Adrenal gland (tissue), 19 donors: ENCODE data around the gene RASGEF1C. TPM values are rescaled to one million over a fixed set of nuclear protein-coding genes. Genes with fewer than 3 reads are reported as not detected.

Experiments
- DNase-seq, 7 donors: peaks; one replicate each; pipeline ENCODE4 v3.0.0-alpha.2; 2019 to 2020
- H3K27ac ChIP-seq, 5 donors: fragments of 200-600 bp; sonication (generic) in 4 of 5; 1 replicate in 3 of 5; 2 replicates in 2 of 5; pipeline versions ENCODE4 v1.5.1 to v1.8.0; 2016 to 2020; ENCODE audit warnings: mild to moderate bottlenecking in 1 of 5
- H3K27me3 ChIP-seq: fragments of 200-600 bp; 2 replicates; pipeline ENCODE4 v1.8.0; 2021
- H3K36me3 ChIP-seq, 2 donors: fragments of 200-600 bp; replicated peaks in 1 of 2; 1 replicate in 1 of 2; 2 replicates in 1 of 2; pipeline versions ENCODE4 v1.5.1 to v1.8.0; 2018 to 2022
- H3K4me1 ChIP-seq, 2 donors: fragments of 200-600 bp; replicated peaks in 1 of 2; 1 replicate in 1 of 2; 2 replicates in 1 of 2; pipeline versions ENCODE4 v1.5.1 to v1.8.0; 2018 to 2021
- H3K4me3 ChIP-seq, 4 donors: fragments of 200-600 bp; sonication (generic) in 3 of 4; one replicate each; pipeline ENCODE4 v1.5.1; 2016 to 2018
- H3K9me3 ChIP-seq, 3 donors: fragments of 200-600 bp; sonication (generic) in 1 of 3; replicated peaks in 1 of 3; 1 replicate in 2 of 3; 2 replicates in 1 of 3; pipeline versions ENCODE4 v1.5.1 to v1.8.0; 2016 to 2021
- POLR2A ChIP-seq, 2 donors: fragments of 450-650 bp; IDR thresholded peaks; one replicate each; pipeline ENCODE4 v1.6.1; 2017; ENCODE audit warnings: antibody characterized with exemption in 2 of 2, mild to moderate bottlenecking in 2 of 2, moderate library complexity in 1 of 2
- WGBS, 4 donors: extraction: QIAGEN DNeasy Blood & Tissue Kit in 2 of 4; methylation state at CpG; one replicate each; pipeline versions ENCODE4 v1.1.5 to v1.1.7; 2013 to 2017; 5-methylcytosine and 5-hydroxymethylcytosine counted together
- intact Hi-C, 2 donors: fragments of 100-400 bp; cut with DNase I; formaldehyde crosslinking; loops; one replicate each; pipeline versions ENCODE4 v1.14.1 to v1.15.0; 2022 to 2023
- long read RNA-seq, 10 donors: library from polyadenylated mRNA in 3 of 10; unstranded in 2 of 10; stranded (forward) in 1 of 10; transcript quantifications; one replicate each; pipeline ENCODE4 v2.0.0 and lab custom pipeline, GENCODE V29; 2021 to 2026
- polyA plus RNA-seq, 3 donors: library from polyadenylated mRNA; stranded (reverse); fragments of 200-250 nt in 2 of 3; fragments of 350-450 nt in 1 of 3; fragmentation: Illumina TruSeq in 1 of 3; extraction: RNeasy Lipid Tissue Mini Kit (QIAGEN cat#74804) in 1 of 3; gene quantifications; one replicate each; pipeline ENCODE4 v1.2.3, GENCODE V29; 2013 to 2014
- total RNA-seq, 9 donors: library from RNA; depleted of rRNA in 4 of 9; stranded (reverse); fragments of >200 nt in 4 of 9; fragments of 120-200 nt in 1 of 9; fragmentation: NEBNext Ultra II Directional in 1 of 9; extraction: Animal tissue kit (Norgen Biotek cat#: 25700) in 1 of 9; gene quantifications; one replicate each; pipeline versions ENCODE4 v1.1.0 to v1.2.4, GENCODE V29; 2013 to 2023
- TF ChIP-seq, protein P1 (sequence below), 6 experiments: fragments of 450-650 bp in 4 of 6; fragments of 200-600 bp in 2 of 6; sonication (generic) in 1 of 6; IDR thresholded peaks; 1 replicate in 5 of 6; 2 replicates in 1 of 6; pipeline versions ENCODE4 v1.5.1 to v1.8.0; 2016 to 2021; ENCODE audit warnings: antibody characterized with exemption in 6 of 6, mild to moderate bottlenecking in 2 of 6, moderate library complexity in 1 of 6
- donor health status: healthy with polysubstance abuse.
- donor health status: Bipolar disorder and iron deficiency.
- donor health status: DM: yes; HTN: yes; CAD: no.
- donor health status: DM: no; HTN: no; CAD: no.
- donor health status: DM: no; HTN: no; CAD: no.
- donor health status: DM: yes; HTN: yes; CAD: no.

Gene RASGEF1C
- total RNA-seq (1 to 10 TPM in 1 of 9 donors, under 1 TPM in 3, not detected in 5; 0.15 to 1.9 (median 0.52) TPM), polyA plus RNA-seq (under 1 TPM in 2 of 3 donors, not detected in 1; 0.67 to 0.80 TPM)
- long read RNA-seq, donor 1, result 0 reads
- long read RNA-seq, donor 2, partial matches to known transcripts, result 0 of 1 reads
- long read RNA-seq, donor 2, other reads (novel, unspliced or antisense), result 0 of 1 reads
- long read RNA-seq, donor 3, result 0 reads
- long read RNA-seq, donor 4, result 0 reads
- long read RNA-seq, donor 5, result 0 reads
- long read RNA-seq, donor 6, result 0 reads
- long read RNA-seq, donor 7, result 0 reads
- long read RNA-seq, donor 8, partial matches to known transcripts, result 0 of 2 reads
- long read RNA-seq, donor 8, other reads (novel, unspliced or antisense), result 0 of 2 reads
- long read RNA-seq, donor 9, result 0 reads
- long read RNA-seq, donor 10, result 0 reads

GRCh38 chr5:180209137-180209581 lies at the start of gene RASGEF1C:
Gene RASGEF1C, minus strand, starts transcription at chr5:180209211. Its CDS starts 71,159 bp downstream, at chr5:180138052.
- H3K27ac ChIP-seq, result no peak within 1 kb of the TSS
- peak within 1 kb of the TSS in 1 of 4 donors; percentile 50 for H3K4me3 ChIP-seq
- peaks cover 0 to 4% of the 10 kb centered on the region in 2 donors for H3K4me1 ChIP-seq
- H3K36me3 ChIP-seq, result no peaks in the 10 kb centered on the region
- H3K27me3 ChIP-seq, result peaks cover 7% of the 10 kb centered on the region
- WGBS, 4 donors, result 5 to 12% (median 7%) methylated on average over 3 to 50 of the region's 55 CpGs; no CpG with 5 or more reads in 1 of the 4 donors
- no peaks in the 10 kb centered on the region for H3K9me3 ChIP-seq
- DNase-seq, result peak in 6 of 7 donors; percentile 57 to 76 (median 65)
- intact Hi-C loops, result loop anchor here in 1 of 2 donors (2.0 kb wide), 1 partner anchor 80 kb away; no protein-coding TSS in a partner anchor
- no peak for TF ChIP-seq POLR2A (IDR thresholded peaks at IDR 0.05)
- TF ChIP-seq, protein P1, sequence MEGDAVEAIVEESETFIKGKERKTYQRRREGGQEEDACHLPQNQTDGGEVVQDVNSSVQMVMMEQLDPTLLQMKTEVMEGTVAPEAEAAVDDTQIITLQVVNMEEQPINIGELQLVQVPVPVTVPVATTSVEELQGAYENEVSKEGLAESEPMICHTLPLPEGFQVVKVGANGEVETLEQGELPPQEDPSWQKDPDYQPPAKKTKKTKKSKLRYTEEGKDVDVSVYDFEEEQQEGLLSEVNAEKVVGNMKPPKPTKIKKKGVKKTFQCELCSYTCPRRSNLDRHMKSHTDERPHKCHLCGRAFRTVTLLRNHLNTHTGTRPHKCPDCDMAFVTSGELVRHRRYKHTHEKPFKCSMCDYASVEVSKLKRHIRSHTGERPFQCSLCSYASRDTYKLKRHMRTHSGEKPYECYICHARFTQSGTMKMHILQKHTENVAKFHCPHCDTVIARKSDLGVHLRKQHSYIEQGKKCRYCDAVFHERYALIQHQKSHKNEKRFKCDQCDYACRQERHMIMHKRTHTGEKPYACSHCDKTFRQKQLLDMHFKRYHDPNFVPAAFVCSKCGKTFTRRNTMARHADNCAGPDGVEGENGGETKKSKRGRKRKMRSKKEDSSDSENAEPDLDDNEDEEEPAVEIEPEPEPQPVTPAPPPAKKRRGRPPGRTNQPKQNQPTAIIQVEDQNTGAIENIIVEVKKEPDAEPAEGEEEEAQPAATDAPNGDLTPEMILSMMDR (IDR thresholded peaks at IDR 0.05), result peak in 3 of 6 experiments; percentile 45 to 85 (median 70)

DNA sequence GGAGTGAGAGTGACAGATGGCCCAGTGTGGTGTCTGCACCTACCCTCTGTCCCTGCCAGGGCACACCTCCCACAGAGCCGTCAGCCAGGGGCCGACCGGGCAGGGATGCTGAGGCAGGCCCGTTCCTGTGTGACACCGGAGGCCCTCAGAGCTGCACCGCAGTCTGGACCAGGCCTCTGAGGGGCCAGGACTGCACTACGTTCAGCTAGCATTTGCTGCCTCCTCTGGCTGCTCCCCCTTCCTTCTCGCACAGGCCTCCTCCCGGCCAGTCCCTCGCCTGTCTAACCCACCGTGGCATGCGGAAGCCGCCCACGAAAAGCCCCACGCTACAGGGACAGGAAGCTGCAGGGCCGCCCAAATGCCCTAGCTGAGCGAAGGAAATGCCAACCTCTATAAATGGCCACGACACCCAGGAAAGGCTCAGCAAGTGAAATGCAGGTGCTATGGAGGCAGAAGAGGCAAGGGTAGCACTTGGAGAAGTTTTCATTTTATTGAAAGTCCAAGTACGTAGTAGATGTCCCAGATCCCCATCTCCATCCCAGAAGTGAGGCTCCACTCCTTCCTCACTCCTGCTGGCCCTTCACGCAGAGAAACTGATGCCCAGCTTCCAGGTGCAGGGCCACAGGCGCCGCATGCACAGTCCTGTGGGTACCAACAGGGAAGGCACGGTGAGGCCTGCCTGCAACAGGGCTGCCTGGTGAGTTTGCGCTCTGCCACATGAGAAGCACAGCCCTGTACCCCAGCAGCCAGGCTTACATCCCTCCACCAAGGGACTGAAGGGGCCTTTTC lies 44.2 kb upstream of the RASGEF1C start:
- peaks cover 0 to 5% of the 10 kb centered on the region in 2 donors for H3K36me3 ChIP-seq
- intact Hi-C loops, result no loop called here
- H3K4me3 ChIP-seq, result no peak overlapping the region
- H3K4me1 ChIP-seq, result no peaks in the 10 kb centered on the region
- no peak overlapping the region for H3K27ac ChIP-seq
- H3K27me3 ChIP-seq, result no peaks in the 10 kb centered on the region
- TF ChIP-seq, protein P1 (IDR thresholded peaks at IDR 0.05), result no peak
- no peak for TF ChIP-seq POLR2A (IDR thresholded peaks at IDR 0.05)
- H3K9me3 ChIP-seq, result peaks cover 0 to 80% (median 10%) of the 10 kb centered on the region in 3 donors
- WGBS, 4 donors, result 96 to 100% (median 98%) methylated on average over 13 to 24 of the region's 24 CpGs
- no peak for DNase-seq

- H3K4me1 ChIP-seq, result no peaks in the 10 kb centered on the region
- H3K4me3 ChIP-seq, result no peak overlapping the region
- no peak for TF ChIP-seq POLR2A (IDR thresholded peaks at IDR 0.05)
- TF ChIP-seq, protein P1 (IDR thresholded peaks at IDR 0.05), result no peak
- intact Hi-C loops, result no loop called here
- H3K36me3 ChIP-seq, result peaks cover 0 to 8% of the 10 kb centered on the region in 2 donors
- H3K27me3 ChIP-seq, result no peaks in the 10 kb centered on the region
- no peak overlapping the region for H3K27ac ChIP-seq
- peaks cover 0 to 67% (median 0%) of the 10 kb centered on the region in 3 donors for H3K9me3 ChIP-seq
- DNase-seq, result no peak
- WGBS, 4 donors, result 98 to 99% (median 98%) methylated on average over 7 of the region's 7 CpGs
These were observed 42.9 kb upstream of the RASGEF1C start for GRCh38 chr5:180251887-180252286.

GRCh38 chr5:180251141-180251540 lies 42.1 kb upstream of the RASGEF1C start:
- TF ChIP-seq, protein P1 (IDR thresholded peaks at IDR 0.05), result no peak
- no peak for TF ChIP-seq POLR2A (IDR thresholded peaks at IDR 0.05)
- peaks cover 0 to 8% of the 10 kb centered on the region in 2 donors for H3K36me3 ChIP-seq
- no peak for DNase-seq
- H3K4me3 ChIP-seq, result no peak overlapping the region
- peaks cover 0 to 64% (median 0%) of the 10 kb centered on the region in 3 donors for H3K9me3 ChIP-seq
- no peak overlapping the region for H3K27ac ChIP-seq
- WGBS, 4 donors, result 66 to 88% (median 73%) methylated on average over 3 to 9 of the region's 9 CpGs
- no peaks in the 10 kb centered on the region for H3K4me1 ChIP-seq
- H3K27me3 ChIP-seq, result no peaks in the 10 kb centered on the region
- intact Hi-C loops, result no loop called here
